ENCODE results near the gene LMTK2.
A peak's percentile ranks its signal among the peaks of the same experiment; 100 is the strongest.

The LMTK2 gene

DNA sequence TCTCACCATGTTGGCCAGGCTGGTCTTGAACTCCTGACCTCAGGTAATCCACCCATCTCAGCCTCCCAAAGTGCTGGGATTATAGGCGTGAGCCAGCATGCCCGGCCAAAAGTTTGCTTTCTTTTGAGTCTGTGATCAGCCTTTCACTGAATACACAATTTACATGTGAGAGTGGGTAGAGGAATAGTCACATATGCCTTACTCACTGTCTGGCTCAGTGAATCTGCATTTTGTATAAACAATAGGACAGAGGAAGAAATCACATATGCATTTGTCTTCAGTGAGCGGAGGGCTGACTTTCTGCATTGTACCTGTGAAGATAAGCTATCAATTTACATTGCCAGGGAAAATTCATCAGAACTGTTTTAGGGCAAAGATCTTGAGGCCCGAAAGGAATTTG is 147.9 kb downstream of the LMTK2 start:
- DNase-seq (no peak), ATAC-seq (ENCODE audit: insufficient read depth, low read depth) (no peak)
- no peak overlapping the region for H3K4me2 ChIP-seq (ENCODE audit: insufficient read depth, low read length)
- no peak overlapping the region for H2AFZ ChIP-seq (ENCODE audit: low read depth, low read length)
- H3K27me3 ChIP-seq (ENCODE audit: insufficient read depth, low read length, poor library complexity), result no peaks in the 10 kb centered on the region
- H3K9me3 ChIP-seq (ENCODE audit: insufficient read depth, low read length, severe bottlenecking), result no peaks in the 10 kb centered on the region
- peaks cover 3% of the 10 kb centered on the region; the same call in 1 of the 2 replicates for H4K20me1 ChIP-seq (ENCODE audit: insufficient read depth, low read length)
- H3K27ac ChIP-seq (ENCODE audit: low read length), result no peak overlapping the region
- H3K4me3 ChIP-seq (ENCODE audit: low read depth in 1 of 2, low read length in 2 of 2), result no peak overlapping the region
- H3K4me1 ChIP-seq (ENCODE audit: insufficient read depth, low read length), result peaks cover 39% of the 10 kb centered on the region
- H3K9ac ChIP-seq (ENCODE audit: low read depth, low read length), result no peak overlapping the region
- peaks cover 10% of the 10 kb centered on the region for H3K36me3 ChIP-seq (ENCODE audit: insufficient read depth, low read length)
- peaks cover 39% of the 10 kb centered on the region for H3K79me2 ChIP-seq (ENCODE audit: insufficient read depth, low read length)
- TF ChIP-seq EZH2 (IDR thresholded peaks at IDR 0.05; ENCODE audit: borderline replicate concordance, low read depth, low read length, severe bottlenecking), result no peak
- TF ChIP-seq, protein P1, sequence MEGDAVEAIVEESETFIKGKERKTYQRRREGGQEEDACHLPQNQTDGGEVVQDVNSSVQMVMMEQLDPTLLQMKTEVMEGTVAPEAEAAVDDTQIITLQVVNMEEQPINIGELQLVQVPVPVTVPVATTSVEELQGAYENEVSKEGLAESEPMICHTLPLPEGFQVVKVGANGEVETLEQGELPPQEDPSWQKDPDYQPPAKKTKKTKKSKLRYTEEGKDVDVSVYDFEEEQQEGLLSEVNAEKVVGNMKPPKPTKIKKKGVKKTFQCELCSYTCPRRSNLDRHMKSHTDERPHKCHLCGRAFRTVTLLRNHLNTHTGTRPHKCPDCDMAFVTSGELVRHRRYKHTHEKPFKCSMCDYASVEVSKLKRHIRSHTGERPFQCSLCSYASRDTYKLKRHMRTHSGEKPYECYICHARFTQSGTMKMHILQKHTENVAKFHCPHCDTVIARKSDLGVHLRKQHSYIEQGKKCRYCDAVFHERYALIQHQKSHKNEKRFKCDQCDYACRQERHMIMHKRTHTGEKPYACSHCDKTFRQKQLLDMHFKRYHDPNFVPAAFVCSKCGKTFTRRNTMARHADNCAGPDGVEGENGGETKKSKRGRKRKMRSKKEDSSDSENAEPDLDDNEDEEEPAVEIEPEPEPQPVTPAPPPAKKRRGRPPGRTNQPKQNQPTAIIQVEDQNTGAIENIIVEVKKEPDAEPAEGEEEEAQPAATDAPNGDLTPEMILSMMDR (IDR thresholded peaks at IDR 0.05; ENCODE audit: borderline replicate concordance, extremely low read depth, low read length, poor library complexity, severe bottlenecking), result no peak

- Histone ChIP-seq H3K4me2 (ENCODE audit: insufficient read depth, low read length) (no peak overlapping the region), H4K20me1 (ENCODE audit: insufficient read depth, low read length) (peaks cover 3% of the 10 kb centered on the region; the same call in 1 of the 2 replicates), H3K4me1 (ENCODE audit: insufficient read depth, low read length) (peaks cover 35% of the 10 kb centered on the region), H3K9me3 (ENCODE audit: insufficient read depth, low read length, severe bottlenecking) (no peaks in the 10 kb centered on the region), H3K79me2 (ENCODE audit: insufficient read depth, low read length) (peaks cover 36% of the 10 kb centered on the region), H3K27ac (ENCODE audit: low read length) (no peak overlapping the region), H3K9ac (ENCODE audit: low read depth, low read length) (no peak overlapping the region), H3K4me3 (ENCODE audit: low read depth in 1 of 2, low read length in 2 of 2) (no peak overlapping the region), H2AFZ (ENCODE audit: low read depth, low read length) (no peak overlapping the region), H3K36me3 (ENCODE audit: insufficient read depth, low read length) (peaks cover 10% of the 10 kb centered on the region), H3K27me3 (ENCODE audit: insufficient read depth, low read length, poor library complexity) (no peaks in the 10 kb centered on the region)
- no peak for TF ChIP-seq EZH2 (IDR thresholded peaks at IDR 0.05; ENCODE audit: borderline replicate concordance, low read depth, low read length, severe bottlenecking)
- TF ChIP-seq, protein P1 (IDR thresholded peaks at IDR 0.05; ENCODE audit: borderline replicate concordance, extremely low read depth, low read length, poor library complexity, severe bottlenecking), result no peak
- DNase-seq (peak; percentile 29), ATAC-seq (ENCODE audit: insufficient read depth, low read depth) (no peak)
These were observed 148.4 kb downstream of the LMTK2 start for GRCh38 chr7:98254951-98255610.

- Histone ChIP-seq H3K79me2 (ENCODE audit: insufficient read depth, low read length) (peaks cover 26% of the 10 kb centered on the region), H3K9ac (ENCODE audit: low read depth, low read length) (no peak overlapping the region), H3K4me2 (ENCODE audit: insufficient read depth, low read length) (no peak overlapping the region), H3K36me3 (ENCODE audit: insufficient read depth, low read length) (peaks cover 15% of the 10 kb centered on the region), H3K4me1 (ENCODE audit: insufficient read depth, low read length) (peaks cover 21% of the 10 kb centered on the region), H3K4me3 (ENCODE audit: low read depth in 1 of 2, low read length in 2 of 2) (no peak overlapping the region), H3K27ac (ENCODE audit: low read length) (no peak overlapping the region), H3K9me3 (ENCODE audit: insufficient read depth, low read length, severe bottlenecking) (no peaks in the 10 kb centered on the region), H3K27me3 (ENCODE audit: insufficient read depth, low read length, poor library complexity) (no peaks in the 10 kb centered on the region), H4K20me1 (ENCODE audit: insufficient read depth, low read length) (peaks cover 3% of the 10 kb centered on the region; the same call in 1 of the 2 replicates), H2AFZ (ENCODE audit: low read depth, low read length) (no peak overlapping the region)
- ATAC-seq (ENCODE audit: insufficient read depth, low read depth), result no peak
- TF ChIP-seq EZH2 (IDR thresholded peaks at IDR 0.05; ENCODE audit: borderline replicate concordance, low read depth, low read length, severe bottlenecking), result no peak
- TF ChIP-seq, protein P1 (IDR thresholded peaks at IDR 0.05; ENCODE audit: borderline replicate concordance, extremely low read depth, low read length, poor library complexity, severe bottlenecking), result no peak
- DNase-seq, result no peak
These were observed 149.8 kb downstream of the LMTK2 start for GRCh38 chr7:98256431-98256830.
